GM18907 (cell line): ENCODE measurements around the gene RWDD4.

Source experiments
- ATAC-seq: cut with Tn5 transposase; IDR thresholded peaks from one replicate; pipeline ENCODE4 v1.9.1; 2021; ENCODE audit warnings: mild to moderate bottlenecking, moderate library complexity; ENCODE audit not compliant: unreplicated experiment

The RWDD4 gene

GRCh38 chr4:183602557-183603027 lies 56.4 kb downstream of the RWDD4 start:
- no peak for ATAC-seq

GRCh38 chr4:183601381-183601780 lies 57.6 kb downstream of the RWDD4 start:
- ATAC-seq, result no peak

- no peak for ATAC-seq
Measured at GRCh38 chr4:183600189-183600685, 58.7 kb downstream of the RWDD4 start.

GRCh38 chr4:183599690-183600089 lies 59.3 kb downstream of the RWDD4 start:
- peak; percentile 94 for ATAC-seq

GRCh38 chr4:183599284-183599683 lies 59.7 kb downstream of the RWDD4 start:
- peak; percentile 50 for ATAC-seq

GRCh38 chr4:183596067-183596757 lies 62.8 kb downstream of the RWDD4 start:
- ATAC-seq, result no peak

GRCh38 chr4:183594823-183595222 lies 64.2 kb downstream of the RWDD4 start:
- ATAC-seq, result no peak

- no peak for ATAC-seq
Measured at GRCh38 chr4:183591301-183591700, 67.7 kb downstream of the RWDD4 start.
